HepG2 (cell line): ENCODE measurements around the gene BCL2.

ENCODE experiments used
- EP300 ChIP-seq, 3 experiments: sonication (generic) in 1 of 3; formaldehyde crosslinking in 1 of 3; IDR thresholded peaks; 2 replicates each; pipeline versions ENCODE4 v1.5.1 to v1.6.1; 2011 to 2020; ENCODE audit warnings: low read depth in 2 of 3, low read length in 2 of 3, borderline replicate concordance in 1 of 3, improper control_type of control experiment in 1 of 3, mild to moderate bottlenecking in 1 of 3, missing genetic modification reagents in 1 of 3, moderate library complexity in 1 of 3
- EZH2 ChIP-seq: conservative IDR thresholded peaks from 2 replicates; pipeline ENCODE4 v1.6.1; 2012; ENCODE audit warnings: mild to moderate bottlenecking, low read depth, low read length, moderate library complexity
- GTF2F1 ChIP-seq: fragments of 150-350 bp; IDR thresholded peaks from 2 replicates; pipeline ENCODE4 v1.6.1; 2014; ENCODE audit warnings: low read length
- HDAC6 ChIP-seq: fragments of 200-600 bp; sonication (generic); IDR thresholded peaks from 2 replicates; pipeline ENCODE4 v1.7.0; 2017; ENCODE audit warnings: mild to moderate bottlenecking, antibody characterized with exemption, low read length, low read depth
- HMGXB4 ChIP-seq, 2 experiments: sonication (generic) in 1 of 2; formaldehyde crosslinking in 1 of 2; IDR thresholded peaks; 2 replicates each; pipeline versions ENCODE4 v1.4.0 to v1.6.1; 2018 to 2020; ENCODE audit warnings: missing genetic modification reagents in 2 of 2, borderline replicate concordance in 1 of 2, low read depth in 1 of 2, mild to moderate bottlenecking in 1 of 2, missing biosample characterization in 1 of 2
- MTF2 ChIP-seq: sonication (generic); formaldehyde crosslinking; IDR thresholded peaks from 2 replicates; pipeline ENCODE4 v1.5.0; 2020; ENCODE audit warnings: missing genetic modification reagents, borderline replicate concordance
- NFYB ChIP-seq: sonication (generic); formaldehyde crosslinking; IDR thresholded peaks from 2 replicates; pipeline ENCODE4 v1.4.0; 2020; ENCODE audit warnings: missing genetic modification reagents
- PATZ1 ChIP-seq: sonication (generic); formaldehyde crosslinking; IDR thresholded peaks from 2 replicates; pipeline ENCODE4 v1.4.0; 2020; ENCODE audit warnings: missing genetic modification reagents
- ZNF619 ChIP-seq: sonication (generic); formaldehyde crosslinking; IDR thresholded peaks from 2 replicates; pipeline ENCODE4 v1.4.0; 2020; ENCODE audit warnings: mild to moderate bottlenecking, missing genetic modification reagents
- TF ChIP-seq, protein P1 (sequence below): sonication (generic); formaldehyde crosslinking; IDR thresholded peaks from 2 replicates; pipeline ENCODE4 v1.5.0; 2020; ENCODE audit warnings: mild to moderate bottlenecking, missing genetic modification reagents, moderate library complexity
- TF ChIP-seq, protein P2 (sequence below): IDR thresholded peaks from 2 replicates; pipeline ENCODE4 v1.6.1; 2016

DNA sequence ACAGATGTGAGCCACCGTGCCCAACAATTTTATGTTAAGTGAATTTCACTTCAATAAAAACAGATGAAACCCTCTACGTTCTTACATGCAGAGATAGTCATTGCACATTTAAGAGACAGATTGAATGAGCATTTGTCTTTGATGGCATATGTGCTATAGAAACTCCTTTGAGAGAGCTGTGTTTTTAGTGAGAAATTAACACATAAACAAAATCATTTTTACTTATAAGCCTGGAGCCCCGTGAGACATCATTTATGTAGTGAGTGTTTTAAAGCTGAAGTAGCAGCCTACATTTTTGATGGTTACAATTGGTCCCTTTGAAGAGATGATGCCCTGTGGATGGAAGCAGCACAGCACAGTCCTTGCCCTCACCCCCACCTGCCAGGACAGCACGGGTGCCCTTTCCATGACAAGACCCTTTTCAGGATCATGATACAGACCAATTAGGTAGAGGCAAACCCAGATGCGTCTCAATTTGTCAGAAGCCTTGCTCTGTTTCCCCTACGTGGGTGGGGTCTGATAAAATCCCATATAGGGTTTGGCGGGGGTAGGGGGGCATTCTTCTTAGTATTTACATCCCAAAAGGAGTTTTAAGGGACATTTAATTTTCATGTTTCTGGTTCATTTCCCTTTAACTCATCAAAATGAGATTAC lies 237.1 kb downstream of the BCL2 start:
- TF ChIP-seq EZH2 = no peak
- TF ChIP-seq, protein P1, sequence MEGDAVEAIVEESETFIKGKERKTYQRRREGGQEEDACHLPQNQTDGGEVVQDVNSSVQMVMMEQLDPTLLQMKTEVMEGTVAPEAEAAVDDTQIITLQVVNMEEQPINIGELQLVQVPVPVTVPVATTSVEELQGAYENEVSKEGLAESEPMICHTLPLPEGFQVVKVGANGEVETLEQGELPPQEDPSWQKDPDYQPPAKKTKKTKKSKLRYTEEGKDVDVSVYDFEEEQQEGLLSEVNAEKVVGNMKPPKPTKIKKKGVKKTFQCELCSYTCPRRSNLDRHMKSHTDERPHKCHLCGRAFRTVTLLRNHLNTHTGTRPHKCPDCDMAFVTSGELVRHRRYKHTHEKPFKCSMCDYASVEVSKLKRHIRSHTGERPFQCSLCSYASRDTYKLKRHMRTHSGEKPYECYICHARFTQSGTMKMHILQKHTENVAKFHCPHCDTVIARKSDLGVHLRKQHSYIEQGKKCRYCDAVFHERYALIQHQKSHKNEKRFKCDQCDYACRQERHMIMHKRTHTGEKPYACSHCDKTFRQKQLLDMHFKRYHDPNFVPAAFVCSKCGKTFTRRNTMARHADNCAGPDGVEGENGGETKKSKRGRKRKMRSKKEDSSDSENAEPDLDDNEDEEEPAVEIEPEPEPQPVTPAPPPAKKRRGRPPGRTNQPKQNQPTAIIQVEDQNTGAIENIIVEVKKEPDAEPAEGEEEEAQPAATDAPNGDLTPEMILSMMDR (CRISPR knock-in tag) = no peak
- TF ChIP-seq EP300 (IDR thresholded peaks at IDR 0.05; ENCODE audit: low read depth in 2 of 2, low read length in 2 of 2) = no peak
- TF ChIP-seq EP300 (CRISPR knock-in tag; IDR thresholded peaks at IDR 0.05; ENCODE audit: borderline replicate concordance) = no peak
- no peak for TF ChIP-seq NFYB (CRISPR knock-in tag)
- TF ChIP-seq HMGXB4 (CRISPR knock-in tag; IDR thresholded peaks at IDR 0.05; ENCODE audit: borderline replicate concordance in 1 of 2, low read depth in 1 of 2) = no peak
- no peak for TF ChIP-seq HDAC6
- no peak for TF ChIP-seq PATZ1 (CRISPR knock-in tag)
- TF ChIP-seq, protein P2, sequence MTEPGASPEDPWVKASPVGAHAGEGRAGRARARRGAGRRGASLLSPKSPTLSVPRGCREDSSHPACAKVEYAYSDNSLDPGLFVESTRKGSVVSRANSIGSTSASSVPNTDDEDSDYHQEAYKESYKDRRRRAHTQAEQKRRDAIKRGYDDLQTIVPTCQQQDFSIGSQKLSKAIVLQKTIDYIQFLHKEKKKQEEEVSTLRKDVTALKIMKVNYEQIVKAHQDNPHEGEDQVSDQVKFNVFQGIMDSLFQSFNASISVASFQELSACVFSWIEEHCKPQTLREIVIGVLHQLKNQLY (CRISPR knock-in tag) = no peak
- no peak for TF ChIP-seq MTF2
- TF ChIP-seq GTF2F1 = no peak
- no peak for TF ChIP-seq ZNF619
